Eye (tissue), 1 donor: Measurements from ENCODE around the gene ANAPC4.

ENCODE experiments used
- DNase-seq: peaks from one replicate; pipeline ENCODE4 v3.0.0-alpha.2; 2015

The ANAPC4 gene

GRCh38 chr4:25433966-25434827 lies 57.1 kb downstream of the ANAPC4 start:
- DNase-seq = no peak

- DNase-seq = no peak
Observed at GRCh38 chr4:25437926-25438325, 60.9 kb downstream of the ANAPC4 start.

GRCh38 chr4:25439918-25440477 lies 62.9 kb downstream of the ANAPC4 start:
- DNase-seq = peak; percentile 91

- peak; percentile 50 for DNase-seq
Observed at GRCh38 chr4:25440478-25441030, 63.5 kb downstream of the ANAPC4 start.

DNA sequence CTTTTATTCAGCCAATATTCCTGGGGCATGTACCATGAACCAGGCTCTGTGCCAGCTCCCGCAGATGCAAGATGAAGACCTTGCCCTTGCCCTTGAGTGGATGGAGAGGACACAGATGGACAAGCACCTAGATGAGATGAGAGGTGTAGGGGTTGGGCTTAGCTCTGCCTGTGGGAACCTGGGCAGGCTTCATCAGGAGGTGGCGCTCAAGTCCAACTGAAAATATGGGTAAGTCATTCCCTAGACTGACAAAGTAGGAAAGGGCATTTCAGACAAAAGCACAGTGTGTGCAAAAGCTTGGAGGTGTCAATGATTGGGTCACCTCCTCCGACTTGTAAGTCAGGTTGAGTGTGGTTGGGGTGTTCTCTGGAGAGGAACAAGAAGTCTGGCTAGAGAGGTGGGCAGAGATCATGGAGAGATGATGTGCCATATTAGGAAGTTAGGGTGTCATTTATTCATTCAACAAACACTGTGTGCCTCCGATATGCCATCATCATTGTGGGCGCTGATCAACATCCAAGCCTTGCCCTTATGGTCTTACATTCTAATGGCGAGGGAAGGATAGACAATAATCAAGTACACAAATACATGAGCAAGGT lies 64.6 kb downstream of the ANAPC4 start:
- DNase-seq = peak; percentile 90

DNA sequence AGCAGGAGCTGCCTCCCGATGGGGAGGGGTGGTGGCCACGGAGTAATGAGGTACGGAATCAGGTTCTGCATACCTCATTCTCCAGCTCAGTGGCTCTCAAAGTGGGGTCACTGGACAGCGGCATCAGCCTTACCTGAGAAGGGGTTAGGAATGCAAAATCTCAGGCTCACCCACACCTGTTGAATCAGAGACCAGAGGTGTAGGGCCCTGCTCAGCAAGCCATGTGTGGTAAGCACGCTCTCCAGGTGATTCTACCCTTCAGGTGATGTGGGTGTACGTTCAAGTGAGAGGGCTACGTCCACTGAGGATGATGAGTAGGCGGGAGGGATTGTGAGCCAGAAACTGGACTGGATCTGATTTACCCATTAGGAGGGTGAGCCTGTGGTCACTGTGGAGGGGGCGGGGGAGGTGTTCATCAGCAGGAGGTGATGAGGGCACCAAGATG lies 65.8 kb downstream of the ANAPC4 start:
- DNase-seq = no peak

GRCh38 chr4:25443851-25444250 lies 66.8 kb downstream of the ANAPC4 start:
- no peak for DNase-seq

GRCh38 chr4:25446611-25447010 lies 69.5 kb downstream of the ANAPC4 start:
- DNase-seq = no peak

- DNase-seq = peak; percentile 42
Observed at GRCh38 chr4:25448379-25449109, 71.5 kb downstream of the ANAPC4 start.

DNA sequence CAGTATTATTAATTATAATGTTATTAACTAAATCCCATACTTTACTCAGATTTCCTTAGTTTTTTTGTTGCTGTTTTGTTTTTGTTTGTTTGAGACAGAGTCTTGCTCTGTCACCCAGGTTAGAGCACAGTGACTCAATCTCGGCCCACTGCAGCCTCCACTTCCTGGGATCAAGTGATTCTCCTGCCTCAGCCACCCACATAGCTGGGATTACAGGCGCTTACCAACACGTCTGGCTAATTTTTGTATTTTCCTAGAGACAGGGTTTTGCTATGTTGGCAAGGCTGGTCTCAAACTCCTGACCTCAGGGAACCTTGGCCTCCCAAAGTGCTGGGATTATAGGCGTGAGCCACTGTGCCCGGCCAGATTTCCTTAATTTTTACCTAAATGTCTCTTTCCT lies 72.2 kb downstream of the ANAPC4 start:
- DNase-seq = no peak

DNA sequence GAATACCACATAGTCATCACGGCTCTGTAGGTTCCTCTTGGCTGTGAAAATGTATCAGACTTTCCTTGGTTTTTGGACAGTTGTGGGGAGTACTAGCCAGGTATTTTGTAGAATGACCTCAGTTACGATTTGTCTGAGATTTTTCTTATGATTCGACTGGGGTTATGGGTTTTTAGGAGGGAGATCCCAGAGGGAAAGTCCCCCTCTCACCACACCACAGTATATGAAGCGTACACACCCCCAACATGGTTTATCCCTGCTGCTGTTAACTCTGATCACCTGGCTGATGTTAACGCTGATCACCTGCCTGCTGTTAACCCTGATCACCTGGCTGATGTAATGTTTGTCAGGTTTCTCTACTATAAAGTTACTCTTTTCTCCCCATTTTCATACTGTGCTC lies 72.6 kb downstream of the ANAPC4 start:
- DNase-seq = no peak

GRCh38 chr4:25450491-25450901 lies 73.4 kb downstream of the ANAPC4 start:
- no peak for DNase-seq

GRCh38 chr4:25451676-25452075 lies 74.6 kb downstream of the ANAPC4 start:
- no peak for DNase-seq

- DNase-seq = no peak
Observed at GRCh38 chr4:25452081-25452480, 75.0 kb downstream of the ANAPC4 start.

DNA sequence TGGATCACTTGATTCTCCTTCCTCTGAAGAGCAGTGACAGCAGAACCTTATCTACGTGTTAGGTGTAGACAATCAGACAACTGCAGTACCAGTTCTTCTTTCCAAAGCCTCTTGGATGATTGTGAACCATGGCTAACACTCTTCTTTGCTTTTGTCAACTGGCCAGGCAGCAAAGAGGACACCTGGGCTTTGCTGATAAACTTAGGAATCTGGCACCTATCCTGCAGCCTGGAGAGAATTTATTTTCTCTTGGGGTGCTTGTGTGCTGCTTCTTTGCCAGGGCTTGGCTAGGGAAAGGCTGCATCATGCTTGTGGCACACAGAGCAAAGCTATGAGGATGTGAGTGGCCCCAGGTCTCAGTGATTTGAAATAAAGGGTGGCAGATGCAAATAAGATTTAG lies 77.4 kb downstream of the ANAPC4 start:
- DNase-seq = no peak

DNA sequence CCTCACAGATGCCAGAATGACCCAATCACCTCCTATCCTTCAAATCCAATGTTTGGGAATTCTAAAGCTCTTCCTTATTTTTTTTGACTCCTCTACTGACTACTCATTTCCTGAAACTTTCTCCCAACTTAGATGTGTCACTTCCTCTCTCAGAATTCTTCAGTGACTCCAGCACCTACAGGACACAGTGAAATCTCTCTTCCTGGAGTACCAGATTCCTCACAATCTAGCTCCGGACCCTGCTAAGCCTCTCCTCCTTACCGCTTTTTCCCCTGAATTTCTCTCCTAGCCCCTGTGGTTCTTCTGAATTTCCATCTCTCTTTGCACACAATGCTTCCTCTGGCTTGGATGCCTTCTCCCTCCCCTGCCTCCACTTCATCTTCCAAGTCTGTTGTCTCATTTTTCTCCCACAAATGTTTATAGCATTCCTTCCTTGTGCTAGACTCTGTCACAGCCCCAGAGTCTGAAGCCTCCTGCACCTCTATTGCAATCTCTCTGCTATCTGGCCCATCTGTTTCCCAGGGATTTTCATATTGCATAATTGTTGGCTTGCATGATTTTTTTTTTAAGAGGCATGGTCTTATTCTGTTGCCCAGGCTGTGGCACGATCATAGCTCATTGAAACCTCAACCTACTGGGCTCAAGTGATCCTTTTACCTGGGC lies 80.1 kb downstream of the ANAPC4 start:
- no peak for DNase-seq

DNA sequence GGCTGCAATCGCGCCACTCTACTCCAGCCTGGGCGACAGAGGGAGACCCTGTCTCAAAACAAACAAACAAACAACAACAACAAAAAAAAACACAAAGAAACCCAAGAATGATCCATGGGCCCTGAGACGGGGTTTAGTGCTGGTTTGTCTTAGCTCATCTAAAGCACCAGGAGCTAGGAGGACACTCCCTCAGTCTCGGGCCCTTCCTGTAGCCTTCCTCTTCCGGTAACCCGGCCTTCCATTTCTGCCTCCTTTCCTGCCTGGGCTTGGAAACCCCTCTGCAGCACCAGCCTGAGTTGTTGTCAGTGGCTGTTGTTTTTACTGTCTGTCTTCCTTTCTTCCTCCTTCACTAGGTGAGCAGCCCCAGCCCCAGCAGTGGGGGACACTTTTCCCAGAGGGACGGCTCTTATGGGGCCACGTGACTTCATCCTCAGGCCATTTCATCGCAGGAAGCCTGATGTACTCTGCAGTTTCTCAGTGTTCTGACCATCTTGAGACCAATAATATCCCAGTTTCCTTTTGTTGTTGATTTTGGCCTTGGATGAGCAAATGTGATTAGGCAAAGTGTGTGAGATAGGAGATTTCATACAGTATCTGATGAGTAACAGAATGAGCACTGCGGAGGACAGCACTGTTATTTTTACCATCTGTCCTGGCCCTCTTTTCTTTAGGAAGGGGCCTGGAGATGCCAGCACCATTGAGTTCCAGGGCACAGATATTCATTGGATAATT lies 90.1 kb downstream of the ANAPC4 start:
- no peak for DNase-seq

- no peak for DNase-seq
Observed at GRCh38 chr4:25467843-25468242, 90.8 kb downstream of the ANAPC4 start.
